OCI-LY1 (cell line): ENCODE data around the gene UNC5A.

Experiments used
- CTCF ChIP-seq: fragments of 200-600 bp; sonication (generic), shearing (Covaris generic); IDR thresholded peaks from 2 replicates; pipeline ENCODE4 v1.5.1; 2017; ENCODE audit warnings: mild to moderate bottlenecking, antibody characterized with exemption, low read length, moderate library complexity, mixed read lengths
- EZH2 ChIP-seq: fragments of 200-600 bp; sonication (generic), shearing (Covaris generic); IDR thresholded peaks from 2 replicates; pipeline ENCODE4 v1.8.0; 2017; ENCODE audit warnings: borderline replicate concordance, mixed run types, mild to moderate bottlenecking, antibody characterized with exemption, low read length, moderate library complexity, mixed read lengths

- no peak for TF ChIP-seq CTCF
- TF ChIP-seq EZH2: no peak
These were observed 77.9 kb downstream of the UNC5A start for GRCh38 chr5:176888016-176888864.
